ENCODE measurements around the gene BCL2L12.
"Not testable (repeated sequence)": the region's sequence is repeated elsewhere in the genome, so short reads cannot be mapped to it uniquely, and the experiment has no call there.

BCL2L12 gene, protein sequence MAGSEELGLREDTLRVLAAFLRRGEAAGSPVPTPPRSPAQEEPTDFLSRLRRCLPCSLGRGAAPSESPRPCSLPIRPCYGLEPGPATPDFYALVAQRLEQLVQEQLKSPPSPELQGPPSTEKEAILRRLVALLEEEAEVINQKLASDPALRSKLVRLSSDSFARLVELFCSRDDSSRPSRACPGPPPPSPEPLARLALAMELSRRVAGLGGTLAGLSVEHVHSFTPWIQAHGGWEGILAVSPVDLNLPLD

DNA sequence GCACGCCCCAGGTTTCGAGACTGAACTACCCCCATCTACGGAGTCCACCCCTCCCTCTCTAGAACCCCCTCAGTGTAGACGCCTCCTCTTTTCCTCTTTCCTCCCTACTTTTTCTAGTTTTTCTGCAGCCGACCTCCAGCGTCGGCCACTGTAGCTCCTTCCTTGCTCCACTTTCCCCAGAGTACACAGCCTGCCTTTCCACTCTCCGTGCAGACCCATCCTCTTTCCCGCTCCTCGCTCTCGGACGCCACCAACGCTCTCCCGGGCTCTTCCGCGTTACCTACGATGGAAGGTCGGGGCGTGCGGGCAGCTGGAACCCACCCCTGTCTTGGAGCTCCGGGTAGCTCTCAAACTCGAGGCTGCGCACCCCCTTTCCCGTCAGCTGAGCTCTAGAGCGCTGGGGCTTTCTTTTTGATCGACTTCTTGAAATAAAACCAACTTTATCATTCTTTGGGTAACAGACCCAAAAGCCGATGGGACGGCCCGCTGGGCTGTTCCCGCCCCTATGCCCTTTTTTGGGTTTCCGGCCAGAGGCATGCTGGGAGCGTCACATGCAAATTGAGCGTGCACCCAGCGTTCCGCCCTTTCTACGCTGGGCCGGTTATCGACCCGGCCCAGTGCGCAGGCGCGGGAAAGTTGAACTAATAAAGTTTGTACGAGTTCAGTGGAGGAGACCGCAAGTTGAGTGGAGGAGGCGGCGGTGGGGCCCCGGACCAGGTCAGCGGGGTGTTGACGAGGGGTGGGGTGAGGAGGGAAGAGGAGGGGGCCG, at the start of gene BCL2L12, which contains the start of gene IRF3:
Gene BCL2L12 (plus strand): TSS at position 583 of the 769 bp plus-strand sequence. CDS start 760 bp downstream, outside the sequence.
Gene IRF3 (minus strand): TSS at position 507 of the 769 bp plus-strand sequence. CDS start 1,019 bp downstream, outside the sequence.
- peak; percentile 98 to 99 for DNase-seq (ENCODE audit: low read depth in 2 of 2)

DNA sequence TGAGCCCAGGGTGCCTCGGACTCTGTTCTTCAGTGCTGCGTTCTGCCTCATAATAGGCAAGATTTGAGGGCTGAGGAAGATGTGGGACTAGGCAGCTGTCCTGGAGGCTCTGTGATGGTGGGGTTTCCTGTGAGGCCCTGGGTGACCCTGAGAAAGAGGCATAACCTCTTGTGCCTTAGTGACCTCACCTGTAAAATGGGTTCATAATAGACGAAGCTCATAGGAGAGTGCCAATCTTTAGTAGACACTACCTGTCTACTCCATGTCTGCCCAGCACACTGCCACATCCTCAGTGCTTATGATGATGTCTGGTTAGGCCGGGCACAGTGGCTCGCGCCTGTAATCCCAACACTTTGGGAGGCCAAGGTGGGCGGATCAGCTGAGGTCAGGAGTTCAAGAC, 49.2 kb upstream of the BCL2L12 start:
- DNase-seq (ENCODE audit: low read depth in 2 of 2): no peak

DNA sequence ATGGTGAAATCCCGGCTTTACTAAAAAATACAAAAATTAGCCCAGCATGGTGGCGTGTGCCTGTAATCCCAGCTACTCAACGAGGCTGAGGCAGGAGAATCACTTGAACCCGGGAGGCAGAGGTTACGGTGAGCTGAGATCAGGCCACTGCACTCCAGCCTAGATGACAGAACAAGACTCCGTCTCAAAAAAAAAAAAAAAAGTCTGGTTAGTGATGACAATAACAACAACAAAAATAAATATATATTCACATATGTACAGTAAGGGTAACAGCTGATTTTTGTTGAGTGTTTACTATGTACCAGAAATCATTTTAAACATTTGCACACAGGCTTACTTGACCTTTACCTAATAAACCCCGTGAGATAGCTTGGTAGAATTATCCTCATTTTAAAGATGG, 48.8 kb upstream of the BCL2L12 start:
- DNase-seq (ENCODE audit: low read depth in 2 of 2): no peak

DNA sequence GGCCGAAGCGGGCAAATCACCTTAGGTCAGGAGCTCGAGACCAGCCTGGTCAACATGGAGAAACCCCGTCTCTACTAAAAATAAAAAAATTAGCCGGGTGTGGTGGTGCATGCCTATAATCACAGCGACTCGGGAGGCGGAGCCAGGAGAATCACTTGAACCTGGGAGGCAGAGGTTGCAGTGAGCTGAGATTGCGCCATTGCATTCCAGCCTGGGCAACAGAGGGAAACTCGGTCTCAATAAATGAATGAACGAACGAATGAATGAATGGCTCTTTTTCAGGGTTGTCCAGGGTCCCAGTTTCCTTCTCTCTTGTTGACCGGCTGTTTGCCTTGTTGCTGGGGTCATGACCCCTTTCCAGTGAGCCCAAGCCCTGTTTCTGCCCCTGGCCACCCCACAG, 47.9 kb upstream of the BCL2L12 start:
- not testable (repeated sequence) for DNase-seq (ENCODE audit: low read depth in 2 of 2)

DNA sequence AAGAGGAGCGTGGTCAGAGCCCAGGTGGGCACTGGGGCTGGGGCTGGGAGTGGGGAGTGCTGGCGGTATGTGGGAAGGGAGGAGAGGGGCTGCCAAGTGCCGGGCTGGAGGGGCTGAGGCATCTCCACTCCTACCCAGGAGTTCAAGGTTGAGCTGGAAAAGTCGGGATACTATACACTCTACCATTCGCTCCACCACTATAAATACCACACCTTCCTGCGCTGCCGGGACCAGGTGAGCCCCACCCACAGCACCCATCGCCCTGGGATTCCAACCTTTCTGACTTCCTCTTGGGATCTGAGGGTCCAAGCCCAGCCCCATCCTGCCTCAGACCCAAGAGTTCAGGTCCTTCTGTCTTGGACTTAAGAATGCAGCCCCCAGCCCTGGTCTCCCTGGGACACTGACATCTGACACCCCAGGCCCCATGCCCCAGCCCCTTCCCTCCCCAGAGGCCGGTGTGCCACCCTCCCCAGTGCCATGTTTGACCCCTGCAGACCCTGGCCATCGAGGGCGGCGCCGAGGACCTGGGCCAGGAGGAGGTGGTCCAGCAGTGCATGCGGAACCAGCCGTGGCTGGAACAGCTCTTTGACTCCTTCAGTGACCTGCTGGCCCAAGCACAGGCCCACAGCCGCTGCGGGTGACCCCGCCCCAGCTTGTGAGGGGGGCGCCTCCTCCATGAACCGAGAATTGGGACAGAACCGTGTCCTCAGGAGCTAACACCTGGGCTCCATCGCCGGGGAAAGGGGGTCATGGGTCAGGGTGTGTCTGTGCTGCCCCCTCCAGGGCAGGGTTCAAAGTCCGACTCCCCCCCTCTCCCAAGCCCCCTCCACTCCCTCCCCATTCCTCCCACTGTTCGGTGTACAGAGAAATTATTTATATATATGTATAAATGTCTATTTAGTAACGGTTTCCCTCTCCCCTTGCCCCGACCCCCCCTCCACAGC, 40.5 kb upstream of the BCL2L12 start:
- no peak for DNase-seq (ENCODE audit: low read depth in 2 of 2)

DNA sequence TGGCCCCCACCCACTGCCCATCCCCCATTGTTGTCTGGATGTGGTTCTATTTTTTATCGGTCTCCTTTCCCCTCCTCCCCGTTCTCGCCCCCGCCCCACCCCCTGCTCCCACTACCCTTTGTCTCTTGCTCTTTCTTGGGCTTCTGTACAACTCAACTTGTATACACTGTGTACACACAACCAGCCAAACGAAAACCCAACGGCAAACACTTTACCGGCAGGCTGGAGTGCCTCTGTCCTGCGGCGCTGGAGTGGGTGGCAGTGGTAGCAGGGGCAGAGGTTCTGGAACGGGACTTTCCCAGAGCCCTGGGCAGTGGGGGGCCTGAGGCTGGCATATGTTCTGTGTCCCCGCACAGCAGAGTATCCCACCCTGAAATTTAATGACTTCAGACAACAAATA, 39.5 kb upstream of the BCL2L12 start:
- DNase-seq (ENCODE audit: low read depth in 2 of 2): no peak

DNA sequence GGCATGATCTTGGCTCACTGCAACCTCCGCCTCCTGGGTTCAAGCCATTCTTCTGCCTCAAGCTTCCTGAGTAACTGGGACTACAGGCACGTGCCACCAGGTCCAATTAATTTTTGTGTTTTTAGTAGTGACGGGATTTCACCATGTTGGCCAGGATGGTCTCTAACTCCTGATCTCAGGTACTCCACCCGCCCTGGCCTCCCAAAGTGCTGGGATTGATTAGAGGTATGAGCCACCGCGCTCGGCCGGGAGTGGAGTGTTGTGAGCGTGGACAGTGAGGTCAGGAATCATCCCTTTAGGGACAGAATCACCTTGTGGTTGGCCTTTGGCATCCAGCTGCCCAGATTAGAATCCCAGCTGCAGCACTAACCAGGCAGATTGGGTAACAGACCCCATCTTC, 36.1 kb upstream of the BCL2L12 start:
- DNase-seq (ENCODE audit: low read depth in 2 of 2): no peak

DNA sequence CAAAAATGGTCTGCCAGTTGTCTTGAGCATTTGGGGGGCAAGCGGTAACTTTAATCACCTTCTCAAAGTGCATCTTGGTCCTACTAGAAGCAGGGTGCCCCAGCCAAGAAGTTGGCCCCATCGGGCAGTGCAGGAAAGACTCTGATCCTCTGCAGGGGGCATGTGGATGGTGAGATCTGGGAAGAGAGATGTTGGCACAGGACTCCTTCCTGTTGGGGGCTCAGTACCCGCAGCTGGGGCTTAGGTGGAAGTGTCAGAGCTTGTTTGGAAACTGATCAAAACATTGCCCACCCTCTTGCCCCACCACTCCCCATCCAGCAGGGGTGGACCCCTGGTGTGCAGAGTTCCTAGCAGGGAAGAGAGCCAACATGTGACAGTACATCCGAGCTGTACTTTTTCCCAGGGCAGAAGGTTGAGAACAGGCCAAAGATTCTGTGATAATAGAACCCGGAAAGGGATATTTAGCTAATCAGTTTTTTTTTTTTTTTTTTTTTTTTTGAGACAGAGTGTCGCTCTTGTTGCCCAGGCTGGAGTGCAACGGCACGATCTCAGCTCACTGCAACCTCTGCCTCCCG, 34.6 kb upstream of the BCL2L12 start:
- no peak for DNase-seq (ENCODE audit: low read depth in 2 of 2)

DNA sequence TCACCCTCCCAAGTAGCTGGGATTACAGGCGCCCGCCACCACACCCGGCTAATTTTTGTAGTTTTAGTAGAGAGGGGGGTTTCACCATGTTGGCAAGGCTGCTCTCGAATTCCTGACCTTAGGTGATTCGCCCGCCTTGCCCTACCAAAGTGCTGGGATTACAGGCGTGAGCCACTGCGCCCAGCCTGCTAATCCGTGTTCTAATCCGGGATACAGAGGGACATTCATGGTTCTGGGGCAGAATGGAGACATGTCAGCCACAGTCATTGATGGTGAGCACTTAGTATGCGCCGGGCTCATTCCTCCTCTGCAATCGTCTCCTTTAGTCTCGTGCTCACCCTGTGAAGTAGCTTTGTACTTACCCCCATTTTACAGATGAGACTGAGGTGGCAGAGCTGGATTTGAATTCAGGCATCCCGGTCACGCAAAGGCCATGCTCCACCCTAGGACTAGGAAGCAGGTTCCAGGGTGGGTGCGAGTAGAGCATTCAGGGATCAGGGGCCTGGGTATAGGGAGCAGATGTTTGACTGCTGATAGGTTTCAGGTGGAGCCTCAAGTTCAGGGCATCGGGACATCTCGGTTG, 34.0 kb upstream of the BCL2L12 start:
- DNase-seq (ENCODE audit: low read depth in 2 of 2): no peak

DNA sequence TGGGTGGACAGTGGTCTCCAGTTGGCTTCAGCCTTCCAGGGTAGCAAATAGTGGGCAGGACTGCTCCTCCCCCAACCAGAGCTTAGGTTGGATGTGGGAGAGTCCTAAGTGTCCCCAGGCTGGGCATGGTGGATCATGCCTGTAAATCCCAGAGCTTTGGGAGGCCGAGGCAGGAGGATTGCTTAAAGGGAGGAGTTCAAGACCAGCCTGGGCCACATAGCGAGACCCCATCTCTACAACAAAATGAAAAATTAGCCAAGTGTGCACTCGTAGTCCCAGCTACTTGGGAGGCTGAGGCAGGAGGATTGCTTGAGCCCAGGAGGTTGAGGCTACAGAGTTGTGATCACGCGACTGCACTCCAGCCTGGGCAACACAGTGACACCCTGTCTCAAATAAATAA, 33.2 kb upstream of the BCL2L12 start:
- DNase-seq (ENCODE audit: low read depth in 2 of 2): no peak

DNA sequence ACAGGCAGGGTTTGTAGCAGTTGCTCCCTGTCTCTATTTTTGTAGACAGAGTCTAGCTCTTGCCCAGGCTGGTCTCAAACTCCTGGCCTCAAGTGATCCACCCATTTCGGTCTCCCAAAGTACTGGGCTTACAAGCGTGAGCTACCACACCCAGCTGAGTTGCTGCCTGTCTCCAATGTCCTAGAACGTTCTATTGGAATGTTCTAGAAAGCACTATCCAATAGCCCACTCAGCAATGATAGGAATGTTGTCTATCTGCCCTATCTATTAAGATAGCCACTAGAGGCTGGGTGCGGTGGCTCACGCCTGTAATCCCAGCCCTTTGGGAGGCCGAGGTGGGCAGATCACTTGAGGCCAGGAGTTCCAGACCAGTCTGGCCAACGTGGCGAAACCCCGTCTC, 32.5 kb upstream of the BCL2L12 start:
- DNase-seq (ENCODE audit: low read depth in 2 of 2): not testable (repeated sequence)

DNA sequence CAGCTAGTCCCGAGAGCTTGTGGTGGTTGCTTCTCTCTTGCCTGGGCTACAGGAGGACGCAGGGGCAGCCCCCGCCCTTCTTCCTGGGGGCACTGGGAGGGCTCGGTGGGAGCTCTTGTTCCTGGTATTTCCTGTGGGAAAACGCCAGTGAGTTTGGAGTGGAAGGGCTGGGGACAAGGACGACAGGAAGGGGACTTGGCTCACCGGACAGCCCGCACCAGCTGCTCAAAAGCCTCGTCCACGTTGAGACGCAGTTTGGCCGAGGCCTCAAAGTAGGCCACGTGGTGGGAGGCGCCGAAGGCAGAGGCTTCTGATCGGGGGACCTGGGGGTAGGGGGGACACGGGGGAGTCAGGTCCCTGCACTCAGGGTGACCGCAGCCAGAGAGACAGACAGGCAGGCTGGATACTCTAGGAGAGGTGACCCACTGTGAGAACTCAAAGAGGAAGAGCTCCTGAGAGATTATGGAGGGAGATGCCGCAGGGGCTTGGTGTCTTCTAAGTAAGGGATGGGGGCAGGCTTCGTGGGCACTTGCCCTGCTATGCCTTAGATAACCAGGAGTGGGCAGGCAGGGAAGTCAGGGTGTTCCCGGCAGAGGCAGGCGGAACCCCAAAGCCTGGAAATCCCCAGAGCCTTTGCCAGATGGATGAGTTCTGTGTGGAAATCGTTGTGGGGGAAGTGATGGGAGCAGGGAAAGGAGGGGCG, 30.1 kb upstream of the BCL2L12 start:
- no peak for DNase-seq (ENCODE audit: low read depth in 2 of 2)

DNA sequence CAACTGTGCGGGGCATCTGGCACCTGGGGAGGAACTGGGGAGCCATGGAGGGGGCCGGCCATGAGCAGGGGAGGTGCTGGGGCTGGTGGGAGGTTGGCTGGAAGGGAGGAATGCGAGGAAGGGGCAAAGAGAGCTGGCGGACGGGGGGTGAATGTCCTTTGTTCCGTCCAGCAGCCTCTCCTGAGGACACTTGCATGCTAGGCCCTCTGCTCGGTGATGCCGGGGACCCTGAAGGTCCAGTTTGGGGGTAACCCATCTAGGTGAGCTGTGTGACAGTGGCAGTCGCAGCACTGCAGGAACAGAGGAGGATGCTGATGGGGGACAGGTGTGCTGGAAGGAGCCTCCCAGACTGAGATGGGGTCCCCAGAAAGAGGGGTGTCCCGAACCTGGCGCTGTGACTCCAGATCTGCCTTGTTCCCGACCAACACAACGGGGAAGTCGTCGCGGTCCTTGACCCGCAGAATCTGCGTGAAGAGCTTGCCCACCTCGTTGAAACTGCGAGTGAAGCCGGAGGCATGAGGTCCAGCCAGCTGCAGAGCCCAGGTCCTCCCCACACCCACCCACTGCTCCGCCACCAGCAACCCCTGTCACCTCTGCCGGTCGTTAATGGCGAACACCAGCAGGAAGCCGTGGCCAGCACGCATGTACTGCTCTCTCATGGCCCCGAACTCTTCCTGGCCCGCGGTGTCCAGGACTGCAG, 29.4 kb upstream of the BCL2L12 start:
- DNase-seq (ENCODE audit: low read depth in 2 of 2): no peak

DNA sequence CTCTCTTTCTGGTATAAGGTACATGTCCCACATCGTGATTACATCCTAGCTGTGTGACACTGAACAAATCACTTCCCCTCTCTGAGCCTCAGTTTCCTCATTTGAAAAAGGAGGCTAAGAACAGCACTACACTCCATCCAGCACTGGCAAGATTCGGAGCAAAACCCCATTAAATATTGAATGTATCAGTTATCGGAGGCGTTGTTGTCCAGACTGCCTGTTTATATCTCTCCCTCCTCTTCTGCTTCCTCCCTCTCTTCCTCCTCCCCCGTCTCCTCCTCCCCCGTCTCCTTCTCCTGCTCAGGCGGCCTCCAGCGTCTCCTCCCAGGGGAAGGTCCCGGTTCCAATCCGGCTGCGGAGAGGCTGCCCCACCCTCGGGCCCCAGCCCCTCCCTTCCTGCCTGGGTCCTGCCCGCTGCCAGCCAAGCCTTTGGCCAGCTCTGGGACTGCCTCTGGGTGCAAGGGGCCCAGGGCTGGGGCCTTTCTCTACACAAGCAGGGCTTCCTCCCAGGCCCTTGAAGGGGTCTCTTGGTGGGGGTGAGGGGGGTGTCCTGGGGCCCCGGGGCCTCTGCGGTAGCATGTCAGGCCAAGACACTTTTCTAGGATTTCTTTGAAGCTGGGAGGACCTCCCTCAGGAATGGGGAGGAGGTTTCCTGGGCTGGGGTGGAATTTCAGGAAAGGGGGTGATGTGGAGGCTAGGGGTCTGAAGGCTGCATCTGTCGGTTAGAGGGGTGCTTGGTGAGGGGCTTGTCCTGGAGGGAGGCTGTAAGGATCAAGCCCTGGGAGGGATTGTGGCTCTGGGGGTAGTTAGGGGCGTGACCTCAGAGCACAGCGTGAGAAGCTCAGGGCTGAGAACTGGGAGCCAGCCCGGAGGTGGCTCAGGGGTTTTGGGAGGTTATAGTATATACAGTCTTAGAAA, 27.7 kb upstream of the BCL2L12 start:
- DNase-seq (ENCODE audit: low read depth in 2 of 2): no peak

DNA sequence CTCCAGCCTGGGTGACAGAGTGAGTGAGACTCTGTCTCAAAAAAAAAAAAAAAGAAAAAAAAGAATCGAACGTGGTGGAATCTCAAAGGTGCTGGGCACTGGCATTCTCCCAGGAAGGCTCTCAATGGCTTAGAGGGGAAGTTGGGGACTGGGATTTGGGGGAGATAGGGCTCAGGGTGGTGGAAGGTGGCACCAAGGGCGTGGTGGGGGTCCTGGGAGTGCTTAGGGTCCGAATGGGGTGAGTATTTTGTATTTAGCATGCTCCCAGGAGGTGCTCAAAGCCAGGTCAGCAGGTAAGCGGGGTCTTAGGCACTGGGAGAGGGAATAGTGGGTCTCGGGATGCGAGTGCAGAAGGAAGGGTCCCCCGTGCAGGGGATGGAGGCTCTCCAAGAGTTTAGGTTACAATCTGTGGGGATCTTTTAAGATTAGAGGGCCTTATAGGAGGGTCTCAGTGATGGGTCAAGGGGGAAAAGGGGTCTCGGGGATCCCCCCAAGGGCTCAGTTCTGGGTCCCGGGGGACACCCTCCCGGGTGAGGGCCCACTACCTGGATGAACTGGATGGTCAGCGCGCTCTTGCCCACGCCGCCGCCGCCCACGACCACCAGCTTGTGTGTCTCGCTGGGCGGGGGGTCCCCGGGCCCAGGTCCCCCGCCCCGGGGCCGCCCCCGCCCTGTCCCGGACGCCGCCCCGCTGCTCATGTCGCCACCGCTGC, 26.2 kb upstream of the BCL2L12 start:
- no peak for DNase-seq (ENCODE audit: low read depth in 2 of 2)

DNA sequence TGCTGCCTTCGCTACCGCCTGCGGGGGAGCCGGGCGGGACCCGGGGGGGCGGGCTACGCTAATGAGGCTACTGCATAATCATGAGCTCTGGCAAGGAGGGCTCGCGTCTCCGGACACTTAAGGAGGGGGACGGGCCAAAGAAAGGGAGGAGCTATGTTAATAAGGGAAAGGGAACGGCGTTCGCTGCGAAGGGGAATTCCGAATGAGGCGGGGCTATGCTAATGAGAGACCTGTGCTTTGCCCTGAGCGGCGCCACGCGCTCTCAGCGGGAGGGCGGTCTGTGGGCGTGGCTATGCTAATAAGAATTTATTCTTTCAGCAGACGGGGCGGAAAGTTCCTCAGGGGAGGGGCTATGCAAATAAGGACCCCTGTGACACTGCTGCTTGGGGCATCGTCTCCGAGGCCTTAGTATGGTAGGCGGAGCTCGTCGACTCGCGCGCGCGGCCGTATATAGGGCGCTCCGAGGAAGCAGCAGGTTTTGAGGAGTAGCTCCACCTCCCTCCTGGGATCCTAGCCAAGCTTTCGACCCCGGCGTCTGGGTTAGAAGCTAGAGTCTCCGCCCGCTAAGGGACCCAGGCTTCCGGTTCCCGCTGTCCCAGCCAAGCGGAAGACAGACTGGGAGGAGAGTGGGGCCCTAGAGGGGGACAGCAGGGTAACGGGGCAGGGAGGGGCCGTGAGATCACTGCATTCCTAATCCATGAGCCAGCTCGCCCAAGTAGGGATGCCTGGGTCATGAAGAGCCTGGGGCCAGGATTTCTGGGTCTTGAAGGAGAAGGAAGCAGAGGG, 25.4 kb upstream of the BCL2L12 start, which contains the start of gene RRAS:
Gene RRAS (minus strand): TSS at position 31 of the 786 bp plus-strand sequence. CDS start 45 bp downstream, outside the sequence.
- peak; percentile 99 to 100 for DNase-seq (ENCODE audit: low read depth in 2 of 2)
